Lower leg skin (tissue), 4 donors: Measurements from ENCODE around the gene PKD2L2. TPM values are rescaled to one million over a fixed set of nuclear protein-coding genes. Genes with fewer than 3 reads are reported as not detected.

Experiments used
- DNase-seq, 2 donors: peaks; one replicate each; pipeline ENCODE4 v3.0.0-alpha.2; 2019; ENCODE audit warnings: low spot score in 2 of 2
- H3K4me3 ChIP-seq: fragments of 200-600 bp; sonication (generic); 2 replicates; pipeline ENCODE4 v1.5.1; 2017; ENCODE audit warnings: mild to moderate bottlenecking, low read depth; ENCODE audit not compliant: poor library complexity, severe bottlenecking
- CTCF ChIP-seq, 3 donors: fragments of 450-650 bp; IDR thresholded peaks; one replicate each; pipeline ENCODE4 v1.5.1; 2016; ENCODE audit warnings: antibody characterized with exemption in 3 of 3, mild to moderate bottlenecking in 3 of 3, moderate library complexity in 2 of 3
- POLR2A ChIP-seq, 2 donors: fragments of 450-650 bp; IDR thresholded peaks; one replicate each; pipeline ENCODE4 v1.6.1; 2016 to 2017; ENCODE audit warnings: antibody characterized with exemption in 2 of 2, mild to moderate bottlenecking in 1 of 2, moderate library complexity in 1 of 2
- WGBS, 2 donors: methylation state at CpG; one replicate each; pipeline ENCODE4 v1.1.5; 2018; 5-methylcytosine and 5-hydroxymethylcytosine counted together
- intact Hi-C: fragments of 100-400 bp; cut with DNase I; formaldehyde crosslinking; loops from one replicate; pipeline ENCODE4 v1.15.0; 2023; ENCODE audit warnings: low total_unique reads
- total RNA-seq, 4 donors: library from RNA; depleted of rRNA; stranded (reverse); fragments of >200 nt; gene quantifications; one replicate each; pipeline ENCODE4 v1.1.0, GENCODE V29; 2016

The PKD2L2 gene
- total RNA-seq, 4 donors from 2014 or later, result not detected

- intact Hi-C loops, result no loop called here
- TF ChIP-seq CTCF (IDR thresholded peaks at IDR 0.05) (no peak), POLR2A (IDR thresholded peaks at IDR 0.05) (no peak)
- WGBS, 2 donors, result 98% methylated on average over 3 of the region's 3 CpGs
Observed at GRCh38 chr5:137975208-137975607, 86.0 kb downstream of the PKD2L2 start.

GRCh38 chr5:137989419-137989818 is 100.2 kb downstream of the PKD2L2 start:
- TF ChIP-seq POLR2A (IDR thresholded peaks at IDR 0.05) (no peak), CTCF (IDR thresholded peaks at IDR 0.05) (no peak)
- H3K4me3 ChIP-seq, result no peak overlapping the region
- intact Hi-C loops, result no loop called here
- no peak for DNase-seq
- WGBS, 2 donors, result 94 to 98% methylated on average over 5 of the region's 5 CpGs

More at GRCh38 chr5:137975208-137975607, 86.0 kb downstream of the PKD2L2 start:
- H3K4me3 ChIP-seq, result no peak overlapping the region
- DNase-seq, result no peak

Other genes with a start within 250 kb of the PKD2L2 start
- 1 to 10 TPM; 1.0 to 3.0 (median 2.1) TPM for gene KLHL3, start 153.4 kb upstream of the PKD2L2 start, total RNA-seq
- gene HNRNPA0, start 135.1 kb upstream of the PKD2L2 start, total RNA-seq, result 10 to 100 TPM in 1 of 4 donors, 1 to 10 TPM in 3; 6.9 to 11.5 (median 9.3) TPM
- gene MYOT, start 21.6 kb upstream of the PKD2L2 start, total RNA-seq, result 1 to 10 TPM in 2 of 4 donors, under 1 TPM in 2; 0.08 to 3.2 (median 1.2) TPM
- 10 to 100 TPM; 17.9 to 25.6 (median 21.4) TPM for gene FAM13B, start 143.6 kb downstream of the PKD2L2 start, total RNA-seq
- not detected for gene WNT8A, start 194.6 kb downstream of the PKD2L2 start, total RNA-seq
- 1 to 10 TPM in 1 of 4 donors, under 1 TPM in 1, not detected in 2; 0.49 to 1.7 TPM for gene NME5, start 250.0 kb downstream of the PKD2L2 start, total RNA-seq